Prostate gland (tissue), 2 donors: ENCODE results near the gene SPATC1L.

Experiments
- CTCF ChIP-seq, 4 experiments: fragments of 200-600 bp in 2 of 4; fragments of 450-650 bp in 2 of 4; sonication (generic) in 2 of 4; IDR thresholded peaks; 1 replicate in 3 of 4; 2 replicates in 1 of 4; pipeline ENCODE4 v1.5.1; 2016 to 2019; ENCODE audit warnings: antibody characterized with exemption in 4 of 4, mild to moderate bottlenecking in 2 of 4, moderate library complexity in 2 of 4
- POLR2A ChIP-seq: fragments of 450-650 bp; IDR thresholded peaks from one replicate; pipeline ENCODE4 v1.6.1; 2016; ENCODE audit warnings: antibody characterized with exemption, mild to moderate bottlenecking
- POLR2AphosphoS5 ChIP-seq: sonication (generic); formaldehyde crosslinking; IDR thresholded peaks from one replicate; pipeline ENCODE4 v1.6.1; 2017; ENCODE audit warnings: antibody characterized with exemption

- TF ChIP-seq CTCF (IDR thresholded peaks at IDR 0.05) (no peak), POLR2A (no peak), POLR2AphosphoS5 (peak; percentile 35)
These were observed 42.8 kb upstream of the SPATC1L start for GRCh38 chr21:46226920-46227599.
